ENCODE measurements around the gene CHD2.

Gene CHD2

GRCh38 chr15:93063796-93064690 is 163.9 kb downstream of the CHD2 start:
- Histone ChIP-seq H3K27me3 (no peaks in the 10 kb centered on the region), H3K36me3 (no peaks in the 10 kb centered on the region), H3K9me3 (no peaks in the 10 kb centered on the region), H3K4me1 (0 out of 2 replicates have a peak, but pooled peaks cover 2% of the 10 kb centered on the region), H3K4me3 (ENCODE audit: low read depth, low read length) (no peak overlapping the region)
- TF ChIP-seq CTCF (IDR thresholded peaks at IDR 0.05; ENCODE audit: low read depth, low read length) = no peak
- no peak for DNase-seq

GRCh38 chr15:93065641-93066045 is 165.5 kb downstream of the CHD2 start:
- Histone ChIP-seq H3K4me1 (0 out of 2 replicates have a peak, but pooled peaks cover 2% of the 10 kb centered on the region), H3K27me3 (no peaks in the 10 kb centered on the region), H3K9me3 (no peaks in the 10 kb centered on the region), H3K36me3 (no peaks in the 10 kb centered on the region), H3K4me3 (ENCODE audit: low read depth, low read length) (no peak overlapping the region)
- no peak for DNase-seq
- TF ChIP-seq CTCF (IDR thresholded peaks at IDR 0.05; ENCODE audit: low read depth, low read length) = no peak

GRCh38 chr15:93066224-93066681 is 166.1 kb downstream of the CHD2 start:
- Histone ChIP-seq H3K9me3 (no peaks in the 10 kb centered on the region), H3K4me3 (ENCODE audit: low read depth, low read length) (no peak overlapping the region), H3K36me3 (no peaks in the 10 kb centered on the region), H3K27me3 (no peaks in the 10 kb centered on the region), H3K4me1 (0 out of 2 replicates have a peak, but pooled peaks cover 2% of the 10 kb centered on the region)
- no peak for DNase-seq
- no peak for TF ChIP-seq CTCF (IDR thresholded peaks at IDR 0.05; ENCODE audit: low read depth, low read length)

GRCh38 chr15:93066834-93067648 is 166.9 kb downstream of the CHD2 start:
- no peak overlapping the region for H3K4me3 ChIP-seq (ENCODE audit: low read depth, low read length)
- no peaks in the 10 kb centered on the region for H3K36me3 ChIP-seq
- no peaks in the 10 kb centered on the region for H3K9me3 ChIP-seq
- H3K27me3 ChIP-seq = peaks cover 8% of the 10 kb centered on the region
- DNase-seq = peak; percentile 41
- TF ChIP-seq CTCF (IDR thresholded peaks at IDR 0.05; ENCODE audit: low read depth, low read length) = no peak
- H3K4me1 ChIP-seq = no peaks in the 10 kb centered on the region

GRCh38 chr15:93067649-93068085 is 167.5 kb downstream of the CHD2 start:
- no peak for DNase-seq
- Histone ChIP-seq H3K36me3 (no peaks in the 10 kb centered on the region), H3K4me3 (ENCODE audit: low read depth, low read length) (no peak overlapping the region), H3K27me3 (peaks cover 14% of the 10 kb centered on the region), H3K4me1 (no peaks in the 10 kb centered on the region), H3K9me3 (no peaks in the 10 kb centered on the region)
- TF ChIP-seq CTCF (IDR thresholded peaks at IDR 0.05; ENCODE audit: low read depth, low read length) = no peak

All from BE2C (cell line).